ENCODE results near the gene NSD1. TPM values are rescaled to one million over a fixed set of nuclear protein-coding genes. Genes with fewer than 3 reads are reported as not detected.

Gene NSD1
- total and polyA plus RNA-seq, 2 of the 8 experiments (the other 6 are each of a cell fraction or from before 2014, with no cell fraction given): 22.8 to 168 TPM

DNA sequence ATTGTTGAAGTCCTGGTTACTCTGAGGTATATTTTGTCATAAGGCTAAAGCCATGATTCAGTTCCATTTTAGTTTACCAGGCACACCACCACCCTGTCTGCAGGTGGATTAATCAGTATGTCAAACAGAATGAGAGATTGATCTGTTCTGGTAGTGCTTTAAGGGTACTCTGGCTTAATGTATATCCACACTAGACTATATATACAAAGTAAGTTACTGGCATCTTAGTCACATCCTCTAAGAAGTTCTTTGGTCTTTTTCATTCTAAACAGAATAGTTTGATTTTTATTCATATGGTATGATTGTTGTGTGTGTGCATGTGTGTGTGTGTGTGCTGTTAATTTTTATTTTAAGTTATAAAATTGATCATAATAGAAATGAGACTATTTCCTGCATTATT lies 108.2 kb downstream of the NSD1 start (continued):
- TF ChIP-seq RBBP5 (IDR thresholded peaks at IDR 0.05; ENCODE audit: borderline replicate concordance, low read depth, low read length) (no peak), FOSL1 (IDR thresholded peaks at IDR 0.05; ENCODE audit: insufficient read depth, low read depth, low read length) (no peak), POU5F1 (IDR thresholded peaks at IDR 0.05; ENCODE audit: low read depth, low read length) (no peak), BACH1 (IDR thresholded peaks at IDR 0.05; ENCODE audit: low read length) (no peak)
